Body of pancreas (tissue), 4 donors: ENCODE results near the gene DPYD. TPM values are rescaled to one million over a fixed set of nuclear protein-coding genes. Genes with fewer than 3 reads are reported as not detected.

ENCODE experiments used
- ATAC-seq: fragments of 150-250 bp; one replicate; pipeline ENCODE4 v1.9.1; 2016
- DNase-seq, 4 donors: peaks; one replicate each; pipeline ENCODE4 v3.0.0-alpha.2; 2019
- H3K27ac ChIP-seq, 4 donors: fragments of 200-600 bp; sonication (generic); 1 replicate in 3 of 4; 2 replicates in 1 of 4; pipeline versions ENCODE4 v1.5.1 to v1.6.1; 2016 to 2019; ENCODE audit warnings: mild to moderate bottlenecking in 1 of 4, mixed read lengths in 1 of 4, moderate library complexity in 1 of 4
- H3K27me3 ChIP-seq, 2 donors: fragments of 200-600 bp; sonication (generic); one replicate each; pipeline ENCODE4 v1.6.0; 2016; ENCODE audit warnings: mild to moderate bottlenecking in 1 of 2
- H3K36me3 ChIP-seq, 2 donors: fragments of 200-600 bp; sonication (generic); replicated peaks in 1 of 2; 2 replicates each; pipeline ENCODE4 v1.5.1; 2016; ENCODE audit warnings: low read depth in 2 of 2; ENCODE audit not compliant: insufficient read depth in 1 of 2
- H3K4me1 ChIP-seq: fragments of 200-600 bp; sonication (generic); one replicate; pipeline ENCODE4 v1.6.0; 2016
- H3K4me3 ChIP-seq, 2 donors: fragments of 200-600 bp; sonication (generic); 1 replicate in 1 of 2; 2 replicates in 1 of 2; pipeline ENCODE4 v1.5.1; 2016 to 2019
- H3K9me3 ChIP-seq, 3 donors: fragments of 200-600 bp; sonication (generic); 1 replicate in 2 of 3; 2 replicates in 1 of 3; pipeline ENCODE4 v1.5.1; 2016
- POLR2A ChIP-seq, 3 donors: fragments of 450-650 bp; IDR thresholded peaks; one replicate each; pipeline ENCODE4 v1.6.1; 2016; ENCODE audit warnings: antibody characterized with exemption in 3 of 3, mild to moderate bottlenecking in 2 of 3
- WGBS, 2 donors: methylation state at CpG; one replicate each; pipeline ENCODE4 v1.1.5; 2017; 5-methylcytosine and 5-hydroxymethylcytosine counted together
- intact Hi-C: fragments of 100-400 bp; cut with DNase I; formaldehyde crosslinking; loops from one replicate; pipeline ENCODE4 v1.15.1; 2023
- total RNA-seq, 2 donors: library from RNA; depleted of rRNA; stranded (reverse); fragments of >200 nt; gene quantifications; one replicate each; pipeline ENCODE4 v1.1.0, GENCODE V29; 2016
- TF ChIP-seq, protein P1 (sequence below), 7 experiments: fragments of 450-650 bp in 4 of 7; fragments of 200-600 bp in 3 of 7; sonication (generic) in 3 of 7; IDR thresholded peaks; one replicate each; pipeline ENCODE4 v1.5.1; 2016 to 2019; ENCODE audit warnings: antibody characterized with exemption in 7 of 7

The DPYD gene
- total RNA-seq, 2 donors from 2014 or later, result 13.8 to 17.1 TPM

DNA sequence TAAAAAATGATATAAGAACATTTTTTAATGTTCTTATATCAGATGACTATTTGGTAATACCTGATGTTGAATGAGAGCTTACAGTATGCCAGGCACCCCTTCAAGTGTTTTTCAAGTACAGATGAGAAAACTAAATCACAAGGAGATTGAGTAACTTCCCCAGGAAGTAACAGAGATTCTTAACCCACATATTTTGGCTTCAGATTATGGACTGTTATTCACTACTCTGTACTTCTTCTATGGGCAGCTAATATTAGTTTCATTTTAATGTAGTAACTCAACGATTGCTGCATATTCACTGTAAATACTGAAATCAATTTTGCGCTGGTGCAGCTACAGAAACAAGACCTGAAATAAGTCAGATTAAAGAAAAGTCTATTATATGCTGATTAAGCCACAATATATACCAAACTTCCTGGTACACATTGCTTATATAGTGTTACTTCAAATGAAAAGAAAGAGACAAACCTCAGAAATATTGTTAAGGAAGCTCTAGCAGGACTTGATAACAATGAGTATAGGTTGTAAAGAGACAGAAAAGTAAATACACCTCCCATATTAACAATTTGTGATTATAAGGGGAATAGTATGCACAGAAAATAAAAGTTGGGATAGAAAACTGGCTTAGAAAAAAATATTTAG is 19.7 kb downstream of the DPYD start:
- intact Hi-C loops, result no loop called here
- H3K27me3 ChIP-seq, result no peaks in the 10 kb centered on the region
- ATAC-seq (no peak), DNase-seq (no peak)
- no peak for TF ChIP-seq POLR2A (IDR thresholded peaks at IDR 0.05)
- TF ChIP-seq, protein P1, sequence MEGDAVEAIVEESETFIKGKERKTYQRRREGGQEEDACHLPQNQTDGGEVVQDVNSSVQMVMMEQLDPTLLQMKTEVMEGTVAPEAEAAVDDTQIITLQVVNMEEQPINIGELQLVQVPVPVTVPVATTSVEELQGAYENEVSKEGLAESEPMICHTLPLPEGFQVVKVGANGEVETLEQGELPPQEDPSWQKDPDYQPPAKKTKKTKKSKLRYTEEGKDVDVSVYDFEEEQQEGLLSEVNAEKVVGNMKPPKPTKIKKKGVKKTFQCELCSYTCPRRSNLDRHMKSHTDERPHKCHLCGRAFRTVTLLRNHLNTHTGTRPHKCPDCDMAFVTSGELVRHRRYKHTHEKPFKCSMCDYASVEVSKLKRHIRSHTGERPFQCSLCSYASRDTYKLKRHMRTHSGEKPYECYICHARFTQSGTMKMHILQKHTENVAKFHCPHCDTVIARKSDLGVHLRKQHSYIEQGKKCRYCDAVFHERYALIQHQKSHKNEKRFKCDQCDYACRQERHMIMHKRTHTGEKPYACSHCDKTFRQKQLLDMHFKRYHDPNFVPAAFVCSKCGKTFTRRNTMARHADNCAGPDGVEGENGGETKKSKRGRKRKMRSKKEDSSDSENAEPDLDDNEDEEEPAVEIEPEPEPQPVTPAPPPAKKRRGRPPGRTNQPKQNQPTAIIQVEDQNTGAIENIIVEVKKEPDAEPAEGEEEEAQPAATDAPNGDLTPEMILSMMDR (IDR thresholded peaks at IDR 0.05), result no peak
- H3K9me3 ChIP-seq, result peaks cover 0 to 7% (median 0%) of the 10 kb centered on the region in 3 donors
- no peak overlapping the region for H3K4me3 ChIP-seq
- no peaks in the 10 kb centered on the region for H3K4me1 ChIP-seq
- peak overlapping the region in 1 of 4 donors; percentile 14 for H3K27ac ChIP-seq
- no peaks in the 10 kb centered on the region for H3K36me3 ChIP-seq
- WGBS, 2 donors, result 60 to 74% methylated on average over 2 of the region's 2 CpGs

DNA sequence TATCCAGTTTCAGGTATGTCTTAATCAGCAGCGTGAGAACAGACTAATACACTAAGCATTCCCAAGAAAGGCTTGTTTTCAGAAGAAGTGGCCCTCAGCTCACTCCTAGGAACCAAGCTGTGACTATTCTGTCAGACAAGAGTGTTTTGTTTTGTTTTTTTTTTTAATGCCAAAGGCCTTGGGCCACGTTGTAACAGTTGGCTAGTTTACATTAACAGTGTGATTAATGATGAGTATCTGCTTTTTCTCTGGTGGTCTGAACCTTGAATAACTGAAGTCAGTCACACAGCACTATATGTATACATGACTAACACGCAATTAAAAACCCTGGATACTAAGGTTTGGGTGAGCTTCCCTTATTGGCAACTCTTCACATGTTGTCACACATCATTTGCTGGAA is 21.9 kb downstream of the DPYD start:
- Histone ChIP-seq H3K4me1 (no peaks in the 10 kb centered on the region), H3K27ac (no peak overlapping the region), H3K27me3 (no peaks in the 10 kb centered on the region), H3K36me3 (no peaks in the 10 kb centered on the region), H3K9me3 (peaks cover 0 to 7% (median 0%) of the 10 kb centered on the region in 3 donors), H3K4me3 (no peak overlapping the region)
- no peak for DNase-seq
- ATAC-seq, result no peak
- intact Hi-C loops, result no loop called here
- WGBS, 2 donors, result 66 to 68% methylated on average over 3 of the region's 3 CpGs
- TF ChIP-seq, protein P1 (IDR thresholded peaks at IDR 0.05), result no peak
- no peak for TF ChIP-seq POLR2A (IDR thresholded peaks at IDR 0.05)

DNA sequence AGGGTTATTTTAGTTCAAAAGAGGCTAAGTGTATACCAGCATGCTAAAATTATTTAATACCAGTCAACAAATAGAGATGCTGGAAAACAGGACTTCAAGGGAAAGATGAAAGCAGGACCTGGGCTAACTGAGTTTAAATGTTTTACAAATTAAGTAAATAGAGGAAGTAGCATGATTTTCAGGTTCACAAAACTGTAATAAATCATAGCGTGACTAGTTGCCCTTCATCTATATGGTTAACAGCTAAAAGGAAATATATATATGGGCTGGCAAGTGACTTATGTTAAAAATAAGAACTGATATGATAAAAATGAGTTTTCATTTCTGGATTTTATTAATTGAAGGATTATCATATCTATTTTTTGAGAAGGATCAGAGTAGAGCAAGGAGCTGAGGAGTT is 25.6 kb downstream of the DPYD start:
- ATAC-seq (no peak), DNase-seq (no peak)
- Histone ChIP-seq H3K4me3 (no peak overlapping the region), H3K27ac (no peak overlapping the region), H3K27me3 (no peaks in the 10 kb centered on the region), H3K4me1 (no peaks in the 10 kb centered on the region), H3K9me3 (peaks cover 0 to 7% (median 0%) of the 10 kb centered on the region in 3 donors), H3K36me3 (no peaks in the 10 kb centered on the region)
- intact Hi-C loops, result no loop called here
- TF ChIP-seq POLR2A (IDR thresholded peaks at IDR 0.05), result no peak
- TF ChIP-seq, protein P1 (IDR thresholded peaks at IDR 0.05), result no peak
- WGBS, 2 donors, result 83 to 84% methylated on average over 1 of the region's 1 CpG

DNA sequence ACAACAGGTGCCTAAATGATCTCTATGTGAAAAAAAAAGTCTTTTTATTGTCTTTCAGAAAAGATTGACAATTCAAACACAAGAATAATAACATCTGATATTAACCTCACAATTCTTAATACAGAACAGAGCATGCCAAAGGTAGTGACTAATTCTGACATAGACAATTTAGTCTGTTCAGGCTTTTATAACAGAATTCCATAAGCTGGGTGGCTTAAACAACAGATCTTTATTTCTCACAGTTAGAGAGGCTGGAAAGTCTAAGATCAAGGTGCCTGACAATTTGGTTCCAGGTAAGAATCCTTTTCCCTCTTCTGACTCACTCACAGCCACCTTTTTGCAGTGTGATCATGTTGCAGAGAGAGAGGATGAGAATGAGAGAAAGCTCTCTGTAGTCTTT is 27.0 kb downstream of the DPYD start:
- Histone ChIP-seq H3K27ac (no peak overlapping the region), H3K36me3 (no peaks in the 10 kb centered on the region), H3K4me3 (no peak overlapping the region), H3K27me3 (no peaks in the 10 kb centered on the region), H3K9me3 (peaks cover 0 to 3% (median 0%) of the 10 kb centered on the region in 3 donors), H3K4me1 (no peaks in the 10 kb centered on the region)
- DNase-seq, result no peak
- no peak for ATAC-seq
- intact Hi-C loops, result no loop called here
- TF ChIP-seq, protein P1 (IDR thresholded peaks at IDR 0.05), result no peak
- no peak for TF ChIP-seq POLR2A (IDR thresholded peaks at IDR 0.05)

DNA sequence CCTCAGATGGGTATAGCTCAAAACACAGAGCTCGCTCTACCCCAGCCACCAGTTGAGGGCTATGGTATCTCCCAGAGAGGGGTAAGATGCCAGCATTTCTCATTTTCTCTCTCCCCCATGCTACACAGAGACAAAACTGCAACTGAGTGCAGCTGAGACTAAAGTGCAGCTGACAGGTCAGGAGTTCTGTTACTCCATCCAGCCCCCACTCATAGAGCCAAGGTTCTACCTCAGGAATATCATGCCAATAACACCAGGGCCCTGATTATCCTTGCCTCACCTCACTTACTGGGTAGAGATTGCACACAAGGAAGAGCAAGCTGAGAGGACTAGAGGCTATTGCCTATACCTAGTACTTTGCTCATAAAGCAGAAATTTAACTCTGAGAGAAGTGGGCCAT is 34.6 kb downstream of the DPYD start:
- WGBS, 2 donors, result 100% methylated on average over 1 of the region's 1 CpG
- no peaks in the 10 kb centered on the region for H3K36me3 ChIP-seq
- ATAC-seq (no peak), DNase-seq (no peak)
- H3K27me3 ChIP-seq, result no peaks in the 10 kb centered on the region
- TF ChIP-seq POLR2A (IDR thresholded peaks at IDR 0.05), result no peak
- TF ChIP-seq, protein P1 (IDR thresholded peaks at IDR 0.05), result no peak
- H3K4me1 ChIP-seq, result no peaks in the 10 kb centered on the region
- H3K27ac ChIP-seq, result no peak overlapping the region
- no peak overlapping the region for H3K4me3 ChIP-seq
- no peaks in the 10 kb centered on the region for H3K9me3 ChIP-seq
- intact Hi-C loops, result no loop called here
